ENCODE measurements around the gene MTFR1L.
A peak's percentile ranks its signal among the peaks of the same experiment; 100 is the strongest.
"Not testable (repeated sequence)": the region's sequence is repeated elsewhere in the genome, so short reads cannot be mapped to it uniquely, and the experiment has no call there.

MTFR1L gene

GRCh38 chr1:25829046-25829445, 9.3 kb downstream of the MTFR1L start:
- DNase-seq, result no peak

GRCh38 chr1:25831569-25832196, 11.9 kb downstream of the MTFR1L start:
- DNase-seq, result no peak

GRCh38 chr1:25832336-25833037, 12.7 kb downstream of the MTFR1L start:
- no peak for DNase-seq

- no peak for DNase-seq
These were observed 13.4 kb downstream of the MTFR1L start for GRCh38 chr1:25833158-25833557.

- DNase-seq, result no peak
These were observed 15.1 kb downstream of the MTFR1L start for GRCh38 chr1:25834894-25835293.

- no peak for DNase-seq
These were observed 16.9 kb downstream of the MTFR1L start for GRCh38 chr1:25836695-25837094.

GRCh38 chr1:25837262-25837875, 17.6 kb downstream of the MTFR1L start:
- DNase-seq, result peak; percentile 70

- DNase-seq, result not testable (repeated sequence)
These were observed 20.1 kb downstream of the MTFR1L start for GRCh38 chr1:25839808-25840207.

- DNase-seq, result no peak
These were observed 23.7 kb downstream of the MTFR1L start for GRCh38 chr1:25843483-25843882.

- no peak for DNase-seq
These were observed 25.0 kb downstream of the MTFR1L start for GRCh38 chr1:25844536-25845337.

GRCh38 chr1:25845664-25846063, 25.9 kb downstream of the MTFR1L start:
- no peak for DNase-seq

GRCh38 chr1:25847929-25848328, 28.2 kb downstream of the MTFR1L start:
- DNase-seq, result no peak

- no peak for DNase-seq
These were observed 28.8 kb downstream of the MTFR1L start for GRCh38 chr1:25848531-25848930.

- DNase-seq, result no peak
These were observed 34.8 kb downstream of the MTFR1L start for GRCh38 chr1:25854554-25854953.

GRCh38 chr1:25856856-25857255, 37.1 kb downstream of the MTFR1L start:
- DNase-seq, result no peak

- DNase-seq, result peak; percentile 70
These were observed 38.7 kb downstream of the MTFR1L start for GRCh38 chr1:25858494-25858893.

- DNase-seq, result peak; percentile 95
These were observed 39.4 kb downstream of the MTFR1L start, which contains the start of gene AUNIP for GRCh38 chr1:25858906-25859789. AUNIP (minus strand) TSS chr1:25859457; CDS start chr1:25859357, 100 bp downstream.

- DNase-seq, result no peak
These were observed 41.8 kb downstream of the MTFR1L start for GRCh38 chr1:25861316-25862286.

- DNase-seq, result no peak
These were observed 43.2 kb downstream of the MTFR1L start for GRCh38 chr1:25862785-25863485.

Data from DMS53 (cell line).